ENCODE measurements around the gene TXNRD2. TPM values are rescaled to one million over a fixed set of nuclear protein-coding genes. Genes with fewer than 3 reads are reported as not detected.

TXNRD2 gene
- total RNA-seq, 1 donor from 2014 or later: 63.5 TPM

GRCh38 chr22:19980766-19981165 is 39.1 kb upstream of the TXNRD2 start:
- DNase-seq (ENCODE audit: low read depth in 2 of 2): no peak

GRCh38 chr22:19979712-19980493 is 38.3 kb upstream of the TXNRD2 start:
- no peak for DNase-seq (ENCODE audit: low read depth in 2 of 2)

DNA sequence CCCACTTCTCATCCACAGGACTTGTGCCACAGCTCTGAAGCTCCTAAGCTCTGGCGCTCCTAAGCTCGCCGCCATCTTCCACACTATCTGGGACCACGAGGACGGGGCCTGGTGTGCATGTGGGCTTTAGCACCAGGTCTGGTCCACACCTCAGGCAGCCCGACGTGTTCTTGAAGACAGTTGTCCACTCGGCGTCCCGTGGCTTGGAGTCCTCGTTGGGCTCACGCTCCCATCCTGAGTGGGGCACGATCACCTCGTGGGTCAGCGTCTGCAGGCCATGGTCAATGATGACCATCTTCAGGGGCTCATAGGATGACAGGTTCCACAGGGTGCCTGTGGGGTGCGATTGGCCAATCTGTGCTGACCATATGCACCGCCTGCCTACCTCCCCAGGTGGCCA is 37.1 kb upstream of the TXNRD2 start:
- DNase-seq (ENCODE audit: low read depth in 2 of 2): no peak

GRCh38 chr22:19977296-19978243 is 36.0 kb upstream of the TXNRD2 start:
- no peak for DNase-seq (ENCODE audit: low read depth in 2 of 2)

DNA sequence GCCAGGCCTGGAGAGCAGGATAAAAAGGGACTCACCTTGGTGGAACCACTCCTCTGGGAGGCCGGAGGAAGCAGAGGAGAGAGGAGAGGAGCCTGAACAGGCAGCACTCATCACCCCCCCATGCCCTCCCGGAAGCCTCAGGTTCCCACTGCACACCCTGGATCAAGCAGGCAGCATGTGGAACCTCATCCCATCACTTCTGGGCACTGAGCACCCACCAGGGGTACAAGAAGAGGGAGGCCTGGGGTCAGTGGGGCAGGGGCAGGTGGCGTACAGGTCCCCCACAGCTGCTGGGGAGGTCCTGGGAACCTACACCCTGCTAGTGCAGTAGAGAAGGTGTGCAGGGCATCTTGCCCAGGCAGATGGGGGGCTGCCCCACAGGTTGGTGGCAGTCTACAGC is 35.1 kb upstream of the TXNRD2 start:
- no peak for DNase-seq (ENCODE audit: low read depth in 2 of 2)

- no peak for DNase-seq (ENCODE audit: low read depth in 2 of 2)
These were observed 34.1 kb upstream of the TXNRD2 start for GRCh38 chr22:19975707-19976035.

DNA sequence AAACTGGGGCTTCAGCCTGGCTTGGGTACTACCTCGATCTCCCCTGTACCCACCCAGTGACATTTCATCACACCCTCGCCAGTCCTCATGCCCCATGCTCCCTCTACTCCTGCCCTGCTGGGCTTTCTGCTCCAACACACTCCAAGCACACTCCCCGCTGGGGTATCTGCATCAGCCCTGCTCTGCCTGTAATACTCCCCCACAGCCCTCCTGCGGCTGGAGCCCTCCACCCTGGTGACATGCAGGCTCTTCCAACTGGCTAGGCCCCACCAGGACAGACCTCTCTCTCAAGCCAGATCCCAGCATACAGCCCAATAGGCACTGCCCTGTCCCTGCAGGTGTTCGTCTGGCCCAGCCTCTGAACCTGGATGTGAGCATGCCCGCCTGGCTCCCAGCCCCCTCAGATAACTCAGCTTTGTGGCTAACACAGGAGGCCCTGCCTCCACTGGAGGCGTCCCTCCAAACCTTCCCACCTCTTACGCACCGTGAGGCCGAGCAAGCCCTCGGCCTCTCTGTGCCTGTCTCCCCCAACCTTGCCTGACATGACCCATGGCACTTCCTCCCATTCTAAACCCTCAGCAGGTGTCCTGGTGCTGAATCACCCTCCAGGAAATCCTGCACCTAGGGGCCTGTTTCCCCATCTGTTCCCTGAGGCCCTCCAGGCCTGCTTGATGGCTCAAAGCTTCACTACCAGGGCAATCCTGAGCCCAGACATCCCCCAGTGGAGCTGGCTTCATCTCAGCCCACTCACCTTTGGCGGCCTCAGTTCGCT is 33.5 kb upstream of the TXNRD2 start:
- DNase-seq (ENCODE audit: low read depth in 2 of 2): peak; percentile 55 to 83

- DNase-seq (ENCODE audit: low read depth in 2 of 2): peak; percentile 85 to 94
These were observed 32.7 kb upstream of the TXNRD2 start for GRCh38 chr22:19974268-19974861.

- DNase-seq (ENCODE audit: low read depth in 2 of 2): no peak
These were observed 32.1 kb upstream of the TXNRD2 start for GRCh38 chr22:19973551-19974267.

DNA sequence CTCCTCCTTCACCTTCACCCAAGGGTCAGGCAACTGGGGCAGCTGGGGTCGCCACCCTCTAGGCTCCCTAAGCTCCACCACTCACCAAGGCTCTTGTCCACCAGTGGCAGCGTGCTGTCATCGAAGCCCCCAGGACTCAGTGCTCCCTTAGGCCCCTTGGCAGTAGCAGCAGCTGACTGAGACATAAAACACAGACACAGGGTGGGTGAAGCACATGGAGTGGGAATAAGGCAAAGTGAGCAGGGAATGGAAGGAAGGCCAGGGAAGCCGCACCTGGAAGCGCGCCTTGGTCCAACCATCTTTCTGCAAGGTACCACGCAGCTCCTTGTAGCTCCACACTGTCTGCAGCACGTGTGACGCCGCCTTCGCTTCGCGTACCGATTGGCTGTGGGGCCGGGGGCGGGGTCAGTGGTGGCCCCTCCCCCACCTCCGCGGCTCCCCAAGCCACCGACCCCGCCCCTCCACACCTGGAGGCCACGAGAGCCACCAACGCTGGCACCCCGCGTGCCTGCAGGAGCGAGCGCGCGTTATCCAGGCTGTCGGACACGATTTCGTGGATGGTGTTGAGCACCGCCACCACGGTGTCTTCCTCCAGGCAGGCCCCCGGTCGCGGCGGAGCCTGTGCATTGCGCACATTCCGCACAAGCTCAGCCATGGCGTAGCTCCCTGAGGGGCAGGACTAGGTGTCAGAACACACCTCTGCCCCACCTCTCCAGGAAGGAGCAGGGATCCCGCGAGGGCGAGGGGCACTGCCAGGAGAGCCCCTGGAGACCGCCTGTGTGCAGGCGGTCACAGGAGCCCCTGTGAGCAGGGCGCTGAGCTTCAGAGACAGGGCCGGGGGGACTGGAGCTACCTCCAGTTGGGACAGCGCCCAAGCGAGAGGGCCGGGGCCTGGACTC is 31.3 kb upstream of the TXNRD2 start:
- no peak for DNase-seq (ENCODE audit: low read depth in 2 of 2)

DNA sequence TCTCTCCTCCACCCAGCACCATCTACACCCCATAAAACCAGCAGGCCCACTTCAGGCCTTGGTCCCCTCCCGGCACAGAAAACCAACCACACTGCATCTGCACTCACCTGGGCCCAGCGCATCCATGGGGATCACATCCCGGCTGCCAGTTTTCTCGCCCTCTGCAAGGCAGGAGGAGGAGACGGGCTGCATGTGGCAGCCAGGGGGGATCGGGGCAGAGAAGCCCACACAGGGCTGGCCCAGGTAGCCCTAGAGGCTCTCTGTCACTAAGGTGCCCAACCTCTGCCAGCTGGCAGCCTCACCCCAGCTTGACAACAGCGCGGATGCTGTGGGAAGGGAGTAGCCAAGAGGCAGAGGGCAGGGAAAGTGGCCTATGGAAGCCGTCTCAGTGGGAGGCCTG is 30.6 kb upstream of the TXNRD2 start:
- no peak for DNase-seq (ENCODE audit: low read depth in 2 of 2)

DNA sequence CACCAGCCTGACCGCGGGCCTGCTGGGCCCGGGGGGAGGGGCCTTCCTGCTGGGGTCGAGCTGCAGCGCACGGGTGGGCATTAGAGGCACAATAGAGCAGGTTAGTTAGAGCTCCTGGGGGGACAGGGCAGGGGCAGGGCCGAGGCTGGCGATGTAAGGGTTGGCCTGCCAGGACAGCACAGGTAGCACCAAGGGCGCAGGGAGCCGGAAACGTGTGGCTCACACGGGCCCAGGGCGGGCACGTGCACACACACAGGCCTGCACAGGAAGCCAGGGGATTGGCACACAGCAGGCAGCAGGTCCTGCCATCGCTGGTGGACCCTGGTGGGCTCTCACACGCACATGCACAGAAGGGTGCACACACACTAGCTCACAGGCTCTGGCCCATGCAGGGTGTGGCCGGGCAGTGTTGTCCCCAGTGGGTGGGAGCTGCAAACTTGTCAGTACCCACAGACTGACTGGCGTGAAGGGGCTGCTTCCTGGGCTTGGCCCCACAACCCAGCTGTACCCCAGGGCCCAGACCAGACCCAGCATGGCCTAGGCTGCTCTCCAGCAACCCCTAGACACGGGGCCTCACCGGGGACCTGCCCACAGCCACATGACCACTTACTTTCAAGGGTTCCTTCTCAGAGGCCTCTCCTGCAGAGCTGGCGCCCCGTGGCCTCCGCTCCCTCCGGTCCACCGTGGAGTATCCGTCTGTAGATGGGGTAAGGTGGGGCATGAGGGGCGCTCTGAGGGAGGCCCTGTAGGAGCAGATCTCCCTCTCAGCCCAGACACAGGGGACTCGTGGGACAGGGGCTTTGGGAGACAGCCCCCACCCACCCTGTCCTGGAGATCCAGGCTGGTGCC is 29.9 kb upstream of the TXNRD2 start:
- no peak for DNase-seq (ENCODE audit: low read depth in 2 of 2)

GRCh38 chr22:19970479-19971275 is 29.1 kb upstream of the TXNRD2 start:
- DNase-seq (ENCODE audit: low read depth in 2 of 2): peak; percentile 60 to 67

DNA sequence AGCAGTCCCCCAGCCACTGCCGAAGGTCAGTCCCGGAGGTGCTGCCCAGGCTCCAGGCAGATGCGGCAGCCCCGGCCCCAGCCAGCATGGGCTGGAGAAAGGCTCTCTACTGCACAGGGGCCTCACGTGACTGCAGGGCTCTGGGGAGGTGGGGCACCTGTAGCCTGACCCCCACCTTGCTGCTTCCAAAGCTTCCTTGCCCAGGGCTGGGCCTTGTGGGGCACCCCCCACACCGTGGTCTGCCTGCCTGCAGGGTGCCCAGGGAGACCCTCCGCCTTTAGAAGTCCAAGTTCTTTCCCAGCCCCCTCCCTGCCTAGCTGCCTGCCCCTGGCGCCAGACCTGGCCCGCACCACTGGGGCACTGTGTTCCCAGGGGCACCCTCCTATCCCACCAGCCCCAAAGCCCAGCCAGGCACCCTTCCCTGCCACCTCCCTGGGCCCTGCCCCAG is 28.4 kb upstream of the TXNRD2 start:
- no peak for DNase-seq (ENCODE audit: low read depth in 2 of 2)

- DNase-seq (ENCODE audit: low read depth in 2 of 2): no peak
These were observed 27.7 kb upstream of the TXNRD2 start for GRCh38 chr22:19969141-19969928.

DNA sequence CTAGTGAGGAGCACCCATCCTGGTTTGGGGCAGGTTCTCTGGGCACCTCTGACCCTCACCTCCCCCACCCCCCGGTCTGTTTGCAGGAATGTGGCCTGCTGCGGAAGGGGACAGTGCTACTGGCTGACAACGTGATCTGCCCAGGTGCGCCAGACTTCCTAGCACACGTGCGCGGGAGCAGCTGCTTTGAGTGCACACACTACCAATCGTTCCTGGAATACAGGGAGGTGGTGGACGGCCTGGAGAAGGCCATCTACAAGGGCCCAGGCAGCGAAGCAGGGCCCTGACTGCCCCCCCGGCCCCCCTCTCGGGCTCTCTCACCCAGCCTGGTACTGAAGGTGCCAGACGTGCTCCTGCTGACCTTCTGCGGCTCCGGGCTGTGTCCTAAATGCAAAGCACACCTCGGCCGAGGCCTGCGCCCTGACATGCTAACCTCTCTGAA is 26.9 kb upstream of the TXNRD2 start:
- no peak for DNase-seq (ENCODE audit: low read depth in 2 of 2)

- no peak for DNase-seq (ENCODE audit: low read depth in 2 of 2)
These were observed 26.3 kb upstream of the TXNRD2 start for GRCh38 chr22:19967850-19968449.

Data from lung microvascular endothelial cell (primary cell).